C4-2B (cell line): ENCODE data around the gene AGK.

Experiments used
- H3K27ac ChIP-seq: fragments of 450-650 bp; 2 replicates; pipeline ENCODE4 v1.5.1; 2017
- ZFX ChIP-seq: fragments of 450-650 bp; IDR thresholded peaks from 2 replicates; pipeline ENCODE4 v1.6.1; 2017
- TF ChIP-seq, protein P1 (sequence below): fragments of 450-650 bp; conservative IDR thresholded peaks from 2 replicates; pipeline ENCODE4 v1.5.1; 2017; ENCODE audit warnings: mild to moderate bottlenecking

The AGK gene

GRCh38 chr7:141617280-141617679 is 66.1 kb downstream of the AGK start:
- TF ChIP-seq, protein P1, sequence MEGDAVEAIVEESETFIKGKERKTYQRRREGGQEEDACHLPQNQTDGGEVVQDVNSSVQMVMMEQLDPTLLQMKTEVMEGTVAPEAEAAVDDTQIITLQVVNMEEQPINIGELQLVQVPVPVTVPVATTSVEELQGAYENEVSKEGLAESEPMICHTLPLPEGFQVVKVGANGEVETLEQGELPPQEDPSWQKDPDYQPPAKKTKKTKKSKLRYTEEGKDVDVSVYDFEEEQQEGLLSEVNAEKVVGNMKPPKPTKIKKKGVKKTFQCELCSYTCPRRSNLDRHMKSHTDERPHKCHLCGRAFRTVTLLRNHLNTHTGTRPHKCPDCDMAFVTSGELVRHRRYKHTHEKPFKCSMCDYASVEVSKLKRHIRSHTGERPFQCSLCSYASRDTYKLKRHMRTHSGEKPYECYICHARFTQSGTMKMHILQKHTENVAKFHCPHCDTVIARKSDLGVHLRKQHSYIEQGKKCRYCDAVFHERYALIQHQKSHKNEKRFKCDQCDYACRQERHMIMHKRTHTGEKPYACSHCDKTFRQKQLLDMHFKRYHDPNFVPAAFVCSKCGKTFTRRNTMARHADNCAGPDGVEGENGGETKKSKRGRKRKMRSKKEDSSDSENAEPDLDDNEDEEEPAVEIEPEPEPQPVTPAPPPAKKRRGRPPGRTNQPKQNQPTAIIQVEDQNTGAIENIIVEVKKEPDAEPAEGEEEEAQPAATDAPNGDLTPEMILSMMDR, result no peak
- no peak for TF ChIP-seq ZFX
- no peak overlapping the region for H3K27ac ChIP-seq

GRCh38 chr7:141619745-141620144 is 68.5 kb downstream of the AGK start:
- TF ChIP-seq, protein P1, result no peak
- TF ChIP-seq ZFX, result no peak
- H3K27ac ChIP-seq, result no peak overlapping the region

- no peak overlapping the region for H3K27ac ChIP-seq
- TF ChIP-seq ZFX, result no peak
- TF ChIP-seq, protein P1, result no peak
Measured at GRCh38 chr7:141624763-141625162, 73.6 kb downstream of the AGK start.

- TF ChIP-seq, protein P1, result no peak
- TF ChIP-seq ZFX, result no peak
- H3K27ac ChIP-seq, result no peak overlapping the region
Measured at GRCh38 chr7:141630621-141631020, 79.4 kb downstream of the AGK start.

GRCh38 chr7:141631525-141631924 is 80.3 kb downstream of the AGK start:
- no peak overlapping the region for H3K27ac ChIP-seq

DNA sequence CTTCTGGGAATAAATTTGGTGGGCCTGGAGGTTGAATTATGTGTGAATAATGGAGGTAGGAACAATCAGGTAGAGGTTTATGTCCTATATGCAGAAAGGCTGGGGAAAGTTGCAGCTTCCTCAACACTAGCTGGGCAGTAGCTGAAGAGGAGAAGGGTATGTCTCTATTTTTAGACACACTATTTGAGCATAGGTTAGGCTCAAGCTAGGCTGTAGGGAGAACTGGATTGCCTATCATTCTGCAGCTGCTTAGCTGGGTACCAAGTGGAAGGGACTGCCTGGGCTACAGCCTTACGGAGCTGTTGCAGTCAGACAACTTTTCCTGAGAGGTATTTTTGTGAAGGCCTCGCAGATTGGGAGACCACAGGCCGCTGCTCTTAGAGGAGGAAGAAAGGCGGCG is 82.9 kb downstream of the AGK start:
- no peak overlapping the region for H3K27ac ChIP-seq
- TF ChIP-seq ZFX, result no peak
- TF ChIP-seq, protein P1, result no peak

More at GRCh38 chr7:141631525-141631924, 80.3 kb downstream of the AGK start:
- TF ChIP-seq ZFX, result no peak
- TF ChIP-seq, protein P1, result no peak

- H3K27ac ChIP-seq, result no peak overlapping the region
- TF ChIP-seq, protein P1, result no peak
Measured at GRCh38 chr7:141636053-141636452, 84.8 kb downstream of the AGK start.
